Measurements from ENCODE around the gene ACAA2. TPM values are rescaled to one million over a fixed set of nuclear protein-coding genes. Genes with fewer than 3 reads are reported as not detected.

Gene ACAA2
- total and polyA plus RNA-seq, 2 of the 8 experiments (the other 6 are each of a cell fraction or from before 2014, with no cell fraction given), result 63.4 to 151 TPM

GRCh38 chr18:49833814-49834213 lies 20.5 kb upstream of the ACAA2 start (continued):
- TF ChIP-seq CHD7 (IDR thresholded peaks at IDR 0.05; ENCODE audit: insufficient replicate concordance, low read length), result no peak
